H1 (cell line): ENCODE data around the gene CXCR4. TPM values are rescaled to one million over a fixed set of nuclear protein-coding genes. Genes with fewer than 3 reads are reported as not detected.

Source experiments
- CTCF ChIA-PET: fragments of 300-600 bp; sonication (Branson Sonifier 250); formaldehyde crosslinking; loops from one replicate; lab custom pipeline; 2021; ENCODE audit not compliant: partially characterized antibody; lab: Charles Lee
- POLR2A ChIA-PET: fragments of 300-600 bp; sonication (Branson Sonifier 250); formaldehyde crosslinking; loops from one replicate; lab custom pipeline; 2021; ENCODE audit warnings: inconsistent platforms; ENCODE audit not compliant: partially characterized antibody; lab: Charles Lee
- DNase-seq, 2 experiments: peaks; one replicate each; pipeline versions ENCODE4 v3.0.0 to v3.0.0-alpha.2; 2010 to 2022; ENCODE audit warnings: low spot score in 2 of 2, low read depth in 1 of 2, mixed read lengths in 1 of 2
- FAIRE-seq: peaks from 2 replicates; lab custom pipeline; 2011; peaks lifted over from hg19 to GRCh38; lab: Jason Lieb, UNC
- H2AFZ ChIP-seq: 2 replicates; pipeline ENCODE4 v1.8.1; 2012; ENCODE audit warnings: low read length, inconsistent platforms
- H2AK5ac ChIP-seq: 2 replicates; pipeline ENCODE4 v1.6.1; 2013; ENCODE audit warnings: low read depth, low read length
- H2BK120ac ChIP-seq: replicated peaks from 2 replicates; pipeline ENCODE3; 2013; ENCODE audit warnings: low read depth, low read length, inconsistent platforms
- H2BK12ac ChIP-seq: 2 replicates; pipeline ENCODE4 v1.6.1; 2013; ENCODE audit warnings: low read depth, low read length
- H2BK15ac ChIP-seq: 2 replicates; pipeline ENCODE4 v1.6.1; 2013; ENCODE audit warnings: low read length
- H2BK20ac ChIP-seq: 2 replicates; pipeline ENCODE4 v1.6.1; 2013; ENCODE audit warnings: low read length
- H2BK5ac ChIP-seq: 2 replicates; pipeline ENCODE4 v1.6.1; 2013; ENCODE audit warnings: low read depth, low read length
- H3K14ac ChIP-seq: 2 replicates; pipeline ENCODE4 v1.6.1; 2013; ENCODE audit warnings: inconsistent platforms; ENCODE audit not compliant: insufficient read length
- H3K18ac ChIP-seq: 2 replicates; pipeline ENCODE4 v1.6.1; 2013; ENCODE audit warnings: low read length; ENCODE audit errors: extremely low read depth
- H3K23ac ChIP-seq: 2 replicates; pipeline ENCODE4 v1.6.1; 2013; ENCODE audit warnings: inconsistent platforms; ENCODE audit not compliant: insufficient read length
- H3K23me2 ChIP-seq: 2 replicates; pipeline ENCODE4 v1.6.1; 2013; ENCODE audit warnings: low read depth, low read length
- H3K27ac ChIP-seq: 2 replicates; pipeline ENCODE4 v1.6.1; 2011; ENCODE audit warnings: low read depth, low read length, inconsistent platforms
- H3K27me3 ChIP-seq, 4 experiments: replicated peaks in 1 of 4; 1 replicate in 1 of 4; 2 replicates in 3 of 4; pipeline versions ENCODE4 v1.6.1 to v1.8.1; 2011 to 2013; ENCODE audit warnings: low read length in 3 of 4, mild to moderate bottlenecking in 3 of 4, inconsistent platforms in 2 of 4, mixed read lengths in 2 of 4, moderate library complexity in 1 of 4; ENCODE audit not compliant: control insufficient read depth in 3 of 4, insufficient read depth in 3 of 4; ENCODE audit errors: extremely low read depth in 1 of 4
- H3K36me3 ChIP-seq, 4 experiments: 2 replicates each; pipeline versions ENCODE4 v1.6.1 to v1.8.1; 2011 to 2013; ENCODE audit warnings: mild to moderate bottlenecking in 4 of 4, low read length in 3 of 4, moderate library complexity in 2 of 4, control low read depth in 1 of 4, inconsistent platforms in 1 of 4; ENCODE audit not compliant: insufficient read depth in 4 of 4, control insufficient read depth in 2 of 4
- H3K4ac ChIP-seq: replicated peaks from 2 replicates; pipeline ENCODE3; 2013; ENCODE audit warnings: low read length, low read depth, mixed read lengths, inconsistent platforms; ENCODE audit not compliant: insufficient read length
- H3K4me1 ChIP-seq, 4 experiments: replicated peaks in 1 of 4; 1 replicate in 1 of 4; 2 replicates in 3 of 4; pipeline versions ENCODE4 v1.6.1 to v1.8.1; 2011 to 2013; ENCODE audit warnings: low read length in 3 of 4, inconsistent platforms in 2 of 4, mixed read lengths in 1 of 4; ENCODE audit not compliant: insufficient read depth in 4 of 4, control insufficient read depth in 3 of 4
- H3K4me2 ChIP-seq, 2 experiments: 2 replicates each; pipeline versions ENCODE4 v1.6.1 to v1.8.1; 2011 to 2013; ENCODE audit warnings: low read depth in 2 of 2, low read length in 2 of 2, control low read depth in 1 of 2, inconsistent platforms in 1 of 2, mild to moderate bottlenecking in 1 of 2; ENCODE audit not compliant: insufficient read depth in 1 of 2
- H3K4me3 ChIP-seq, 4 experiments: fragments of 200-600, 300-600 bp in 1 of 4; sonication (generic), shearing (Covaris generic), sonication (Bioruptor Twin) in 1 of 4; 2 replicates each; pipeline versions ENCODE4 v1.5.1 to v1.8.1; 2011 to 2016; ENCODE audit warnings: low read length in 4 of 4, low read depth in 3 of 4, control low read depth in 2 of 4, inconsistent platforms in 2 of 4, mild to moderate bottlenecking in 2 of 4, mixed read lengths in 1 of 4, moderate library complexity in 1 of 4; ENCODE audit not compliant: insufficient read depth in 2 of 4; ENCODE audit errors: extremely low read depth in 1 of 4
- H3K56ac ChIP-seq: replicated peaks from 2 replicates; pipeline ENCODE3; 2013; ENCODE audit warnings: low read depth, mild to moderate bottlenecking, mixed read lengths, low read length, inconsistent platforms; ENCODE audit not compliant: insufficient read length
- H3K79me1 ChIP-seq: 2 replicates; pipeline ENCODE4 v1.6.1; 2013; ENCODE audit warnings: low read depth, low read length, control low read depth
- H3K79me2 ChIP-seq, 2 experiments: 2 replicates each; pipeline versions ENCODE4 v1.6.1 to v1.8.1; 2012 to 2013; ENCODE audit warnings: low read length in 2 of 2, mild to moderate bottlenecking in 2 of 2, inconsistent platforms in 1 of 2; ENCODE audit not compliant: insufficient read depth in 2 of 2, control insufficient read depth in 1 of 2
- H3K9ac ChIP-seq, 4 experiments: replicated peaks in 1 of 4; 1 replicate in 1 of 4; 2 replicates in 3 of 4; pipeline versions ENCODE4 v1.6.1 to v1.8.1; 2011 to 2013; ENCODE audit warnings: low read depth in 3 of 4, low read length in 3 of 4, control low read depth in 2 of 4, mild to moderate bottlenecking in 2 of 4, moderate library complexity in 2 of 4, inconsistent platforms in 1 of 4; ENCODE audit errors: extremely low read depth in 1 of 4
- H3K9me3 ChIP-seq, 2 experiments: 2 replicates each; pipeline versions ENCODE4 v1.6.1 to v1.8.1; 2012 to 2013; ENCODE audit warnings: mild to moderate bottlenecking in 2 of 2, moderate library complexity in 2 of 2, control low read depth in 1 of 2, inconsistent platforms in 1 of 2, low read depth in 1 of 2, low read length in 1 of 2, mixed read lengths in 1 of 2; ENCODE audit not compliant: insufficient read depth in 2 of 2
- H4K20me1 ChIP-seq, 2 experiments: replicated peaks in 1 of 2; 2 replicates each; pipeline versions ENCODE3 to v1.8.1; 2011 to 2013; ENCODE audit warnings: inconsistent platforms in 2 of 2, low read length in 2 of 2, mild to moderate bottlenecking in 1 of 2; ENCODE audit not compliant: insufficient read depth in 2 of 2, control insufficient read depth in 1 of 2
- H4K5ac ChIP-seq: 2 replicates; pipeline ENCODE4 v1.6.1; 2013; ENCODE audit warnings: low read length, low read depth, mixed read lengths, inconsistent platforms; ENCODE audit not compliant: insufficient read length
- H4K8ac ChIP-seq: 2 replicates; pipeline ENCODE4 v1.8.0; 2013; ENCODE audit warnings: mild to moderate bottlenecking, moderate library complexity, low read length, inconsistent platforms; ENCODE audit not compliant: insufficient read depth; ENCODE audit errors: extremely low read depth
- H4K91ac ChIP-seq: replicated peaks from 2 replicates; pipeline ENCODE3; 2013; ENCODE audit warnings: low read length, mixed read lengths, inconsistent platforms; ENCODE audit not compliant: insufficient read length
- ASH2L ChIP-seq: fragments of 200-600, 300-600 bp; sonication (generic); IDR thresholded peaks from one replicate; pipeline ENCODE4 v1.7.1; 2017; ENCODE audit warnings: low read length
- E2F6 ChIP-seq: IDR thresholded peaks from 2 replicates; pipeline ENCODE4 v1.6.1; 2012; ENCODE audit warnings: inconsistent platforms
- EGR1 ChIP-seq: IDR thresholded peaks from 2 replicates; pipeline ENCODE4 v1.6.1; 2011; ENCODE audit warnings: low read depth, low read length, borderline replicate concordance
- FOSL1 ChIP-seq: IDR thresholded peaks from 2 replicates; pipeline ENCODE4 v1.6.1; 2011; ENCODE audit warnings: mild to moderate bottlenecking, low read depth, low read length, moderate library complexity; ENCODE audit not compliant: insufficient read depth
- HDAC6 ChIP-seq: IDR thresholded peaks from one replicate; pipeline ENCODE4 v1.7.1; 2012; ENCODE audit warnings: low read depth, mild to moderate bottlenecking, inconsistent platforms, low read length, moderate library complexity
- MAFK ChIP-seq: IDR thresholded peaks from 2 replicates; pipeline ENCODE4 v1.6.1; 2012; ENCODE audit warnings: low read depth, mild to moderate bottlenecking, improper control_type of control experiment, low read length
- NANOG ChIP-seq: IDR thresholded peaks from 2 replicates; pipeline ENCODE4 v1.6.1; 2011; ENCODE audit warnings: low read length, low read depth, mild to moderate bottlenecking, inconsistent platforms; ENCODE audit not compliant: insufficient read depth, poor library complexity, severe bottlenecking
- NRF1 ChIP-seq: IDR thresholded peaks from 2 replicates; pipeline ENCODE4 v1.6.1; 2011; ENCODE audit warnings: mild to moderate bottlenecking, low read depth, low read length, improper control_type of control experiment
- POLR2A ChIP-seq, 2 experiments: IDR thresholded peaks; 1 replicate in 1 of 2; 2 replicates in 1 of 2; pipeline ENCODE4 v1.6.1; 2011; ENCODE audit warnings: low read depth in 2 of 2, low read length in 2 of 2, mild to moderate bottlenecking in 2 of 2; ENCODE audit errors: control extremely low read depth in 1 of 2
- POLR2AphosphoS5 ChIP-seq: IDR thresholded peaks from 2 replicates; pipeline ENCODE4 v1.6.1; 2011; ENCODE audit warnings: low read depth, low read length
- POU5F1 ChIP-seq: IDR thresholded peaks from 2 replicates; pipeline ENCODE4 v1.6.1; 2011; ENCODE audit warnings: low read depth, mild to moderate bottlenecking, low read length, moderate library complexity
- RFX5 ChIP-seq: IDR thresholded peaks from 2 replicates; pipeline ENCODE4 v1.6.1; 2011; ENCODE audit warnings: low read depth, low read length, improper control_type of control experiment, borderline replicate concordance
- SP1 ChIP-seq: IDR thresholded peaks from 2 replicates; pipeline ENCODE4 v1.6.1; 2011; ENCODE audit warnings: low read depth, low read length
- SP2 ChIP-seq: IDR thresholded peaks from 2 replicates; pipeline ENCODE4 v1.6.1; 2012; ENCODE audit warnings: mild to moderate bottlenecking, low read length, inconsistent platforms
- SRF ChIP-seq: IDR thresholded peaks from 2 replicates; pipeline ENCODE4 v1.6.1; 2011; ENCODE audit warnings: mild to moderate bottlenecking, low read depth, low read length, moderate library complexity
- SUZ12 ChIP-seq: fragments of 200-600 bp; sonication (generic); IDR thresholded peaks from 2 replicates; pipeline ENCODE4 v1.6.1; 2012; ENCODE audit warnings: mild to moderate bottlenecking, inconsistent platforms, low read length, moderate library complexity, mixed read lengths
- WGBS, 2 experiments: shearing (Covaris generic) in 1 of 2; methylation state at CpG; one replicate each; pipeline versions ENCODE4 v1.1.6 to v1.1.7; 2013 to 2015; ENCODE audit warnings: low lambda C conversion rate in 2 of 2, mixed read lengths in 2 of 2, inconsistent platforms in 1 of 2, low coverage in 1 of 2, missing lambda C conversion rate in 1 of 2; ENCODE audit not compliant: insufficient replicate concordance in 2 of 2, insufficient coverage in 1 of 2, insufficient read length in 1 of 2; ENCODE audit errors: extremely low coverage in 1 of 2, missing lambda C conversion rate in 1 of 2; 5-methylcytosine and 5-hydroxymethylcytosine counted together
- polyA plus RNA-seq, 7 experiments: library from polyadenylated mRNA; depleted of rRNA in 3 of 7; stranded (reverse) in 5 of 7; unstranded in 2 of 7; fragments of >200 nt in 5 of 7; fragments of 200-250 nt in 2 of 7; gene quantifications; 1 replicate in 5 of 7; 2 replicates in 1 of 7; 4 replicates in 1 of 7; pipeline versions ENCODE4 v1.2.1 to v1.2.3, GENCODE V29; 2011 to 2013; ENCODE audit warnings: missing spikeins in 2 of 7, mixed read lengths in 2 of 7
- total RNA-seq: library from RNA; stranded (reverse); fragmentation: NEBNext Ultra II Directional; extraction: Animal tissue kit (Norgen Biotek cat#: 25700); gene quantifications from 2 replicates; pipeline ENCODE4 v1.2.1, GENCODE V29; 2021

The CXCR4 gene
- total and polyA plus RNA-seq, 2 of the 8 experiments (the other 6 are each of a cell fraction or from before 2014, with no cell fraction given), result 1.8 to 2.8 TPM

GRCh38 chr2:136125236-136125635 lies 7.3 kb upstream of the CXCR4 start:
- no peak overlapping the region for H3K18ac ChIP-seq
- H2BK120ac ChIP-seq, result no peak overlapping the region
- no peak overlapping the region for H3K4me3 ChIP-seq
- H2BK5ac ChIP-seq, result no peak overlapping the region
- H4K20me1 ChIP-seq, result no peaks in the 10 kb centered on the region
- no peak overlapping the region for H4K5ac ChIP-seq
- no peak overlapping the region for H2AFZ ChIP-seq
- no peak overlapping the region for H3K14ac ChIP-seq
- peaks cover 2% of the 10 kb centered on the region; the same call in 1 of the 2 replicates for H3K23me2 ChIP-seq
- H3K23ac ChIP-seq, result no peak overlapping the region
- H3K27ac ChIP-seq, result no peak overlapping the region
- H3K79me1 ChIP-seq, result no peaks in the 10 kb centered on the region
- no peak overlapping the region for H4K91ac ChIP-seq
- peaks cover 0 to 9% (median 2%) of the 10 kb centered on the region in 4 experiments; a peak in 4 of 7 replicates for H3K4me1 ChIP-seq
- ChIA-PET POLR2A (no interaction called here), CTCF (interaction anchor here (1.0 kb wide), 1 partner anchor 211 kb away, joined by 5 read pairs; no protein-coding TSS in a partner anchor)
- H2AK5ac ChIP-seq, result no peak overlapping the region
- H3K4me2 ChIP-seq, result no peak overlapping the region
- no peak overlapping the region for H3K4ac ChIP-seq
- no peak overlapping the region for H2BK12ac ChIP-seq
- H4K8ac ChIP-seq, result no peak overlapping the region
- FAIRE-seq (no peak), DNase-seq (no peak)
- 96% methylated on average over 5 of the region's 6 CpGs; no CpG with 5 or more reads in 1 of the 2 experiments for WGBS, 2 experiments
- peaks cover 0 to 3% (median 2%) of the 10 kb centered on the region in 4 experiments; a peak in 4 of 7 replicates for H3K27me3 ChIP-seq
- H3K9ac ChIP-seq, result no peak overlapping the region
- no peak overlapping the region for H3K56ac ChIP-seq
- H2BK15ac ChIP-seq, result no peak overlapping the region
- H3K36me3 ChIP-seq, result no peaks in the 10 kb centered on the region
- H3K9me3 ChIP-seq, result no peaks in the 10 kb centered on the region
- no peak overlapping the region for H2BK20ac ChIP-seq
- no peaks in the 10 kb centered on the region for H3K79me2 ChIP-seq
- no peak for TF ChIP-seq HDAC6
- TF ChIP-seq POU5F1, result no peak
- no peak for TF ChIP-seq NANOG
- TF ChIP-seq NRF1, result no peak
- no peak for TF ChIP-seq POLR2AphosphoS5
- TF ChIP-seq SP2, result no peak
- no peak for TF ChIP-seq E2F6
- no peak for TF ChIP-seq FOSL1
- TF ChIP-seq SP1, result no peak
- no peak for TF ChIP-seq ASH2L
- TF ChIP-seq RFX5, result no peak
- TF ChIP-seq SUZ12, result no peak
- no peak for TF ChIP-seq MAFK
- TF ChIP-seq SRF, result no peak
- TF ChIP-seq POLR2A (IDR thresholded peaks at IDR 0.05; ENCODE audit: control extremely low read depth in 1 of 2, low read depth in 2 of 2, low read length in 2 of 2), result no peak
- no peak for TF ChIP-seq EGR1
